Measurements from ENCODE around the gene PTPN1.
"Not testable (repeated sequence)": the region's sequence is repeated elsewhere in the genome, so short reads cannot be mapped to it uniquely, and the experiment has no call there.

PTPN1 gene

GRCh38 chr20:50567860-50568548 lies 57.8 kb downstream of the PTPN1 start:
- no peak for DNase-seq (ENCODE audit: low read depth)
- H3K4me3 ChIP-seq (ENCODE audit: control insufficient read depth, low read depth, low read length): no peak overlapping the region
- no peak for TF ChIP-seq CTCF (conservative IDR thresholded peaks at IDR 0.05; ENCODE audit: control insufficient read depth, insufficient read depth, low read depth, low read length)

DNA sequence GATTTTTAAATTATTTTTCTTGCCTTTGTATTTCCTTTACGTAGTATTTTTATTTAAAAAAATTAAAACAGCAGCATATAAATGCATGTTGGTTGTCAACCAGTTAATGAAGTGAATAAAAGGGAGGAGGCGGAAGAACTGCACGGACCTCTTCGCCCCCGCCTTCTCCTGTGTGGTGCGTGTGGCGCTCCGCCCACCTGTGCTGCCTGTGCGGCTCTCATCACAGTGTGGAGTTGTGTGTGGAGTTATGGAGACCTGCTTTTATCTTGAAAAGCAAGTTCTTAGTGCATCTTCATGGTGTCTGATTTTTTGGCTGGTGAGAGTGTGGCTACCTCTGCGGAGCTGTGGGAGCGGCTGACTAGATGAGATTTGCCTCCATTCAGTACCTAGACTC lies 58.4 kb downstream of the PTPN1 start:
- no peak for TF ChIP-seq CTCF (conservative IDR thresholded peaks at IDR 0.05; ENCODE audit: control insufficient read depth, insufficient read depth, low read depth, low read length)
- no peak overlapping the region for H3K4me3 ChIP-seq (ENCODE audit: control insufficient read depth, low read depth, low read length)
- no peak for DNase-seq (ENCODE audit: low read depth)

DNA sequence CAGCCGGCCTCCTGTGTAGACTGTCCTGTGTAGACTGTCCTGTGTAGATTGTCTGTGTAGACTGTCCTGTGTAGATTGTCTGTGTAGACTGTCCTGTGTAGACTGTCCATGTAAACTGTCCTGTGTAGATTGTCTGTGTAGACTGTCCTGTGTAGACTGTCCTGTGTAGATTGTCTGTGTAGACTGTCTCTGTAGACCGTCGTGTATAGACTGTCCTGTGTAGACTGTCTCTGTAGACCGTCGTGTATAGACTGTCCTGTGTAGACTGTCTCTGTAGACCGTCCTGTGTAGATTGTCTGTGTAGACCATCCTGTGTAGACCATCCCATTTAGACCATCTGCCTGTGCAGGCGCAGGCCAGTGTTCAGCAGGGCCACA lies 59.3 kb downstream of the PTPN1 start:
- DNase-seq (ENCODE audit: low read depth); H3K4me3 ChIP-seq (ENCODE audit: control insufficient read depth, low read depth, low read length): not testable (repeated sequence)

- peak; percentile 59 for DNase-seq (ENCODE audit: low read depth)
- TF ChIP-seq CTCF (conservative IDR thresholded peaks at IDR 0.05; ENCODE audit: control insufficient read depth, insufficient read depth, low read depth, low read length): peak; percentile 54
These were observed 60.0 kb downstream of the PTPN1 start for GRCh38 chr20:50569864-50570836.

DNA sequence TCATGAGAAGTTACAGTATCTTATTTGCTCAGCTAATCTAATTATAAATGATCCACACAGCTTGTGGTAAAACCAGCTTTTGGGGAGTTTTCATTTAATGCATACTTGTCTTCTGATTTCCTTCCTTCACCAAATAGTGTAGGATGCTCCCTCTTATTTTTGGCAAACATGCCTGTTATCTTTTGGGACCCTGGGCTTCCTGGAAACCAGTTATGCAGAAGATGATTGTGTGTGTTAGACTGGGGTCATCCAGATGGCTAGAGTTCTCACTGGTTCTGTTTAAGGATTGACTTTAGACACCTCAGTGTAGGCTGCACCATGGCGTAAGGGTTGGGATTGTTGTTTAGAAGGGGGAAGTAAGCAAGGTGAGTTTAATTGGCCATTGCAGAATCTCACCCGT lies 61.3 kb downstream of the PTPN1 start:
- no peak for DNase-seq (ENCODE audit: low read depth)
- no peak for TF ChIP-seq CTCF (conservative IDR thresholded peaks at IDR 0.05; ENCODE audit: control insufficient read depth, insufficient read depth, low read depth, low read length)
- H3K4me3 ChIP-seq (ENCODE audit: control insufficient read depth, low read depth, low read length): no peak overlapping the region

More at GRCh38 chr20:50569864-50570836, 60.0 kb downstream of the PTPN1 start:
- H3K4me3 ChIP-seq (ENCODE audit: control insufficient read depth, low read depth, low read length): no peak overlapping the region

DNA sequence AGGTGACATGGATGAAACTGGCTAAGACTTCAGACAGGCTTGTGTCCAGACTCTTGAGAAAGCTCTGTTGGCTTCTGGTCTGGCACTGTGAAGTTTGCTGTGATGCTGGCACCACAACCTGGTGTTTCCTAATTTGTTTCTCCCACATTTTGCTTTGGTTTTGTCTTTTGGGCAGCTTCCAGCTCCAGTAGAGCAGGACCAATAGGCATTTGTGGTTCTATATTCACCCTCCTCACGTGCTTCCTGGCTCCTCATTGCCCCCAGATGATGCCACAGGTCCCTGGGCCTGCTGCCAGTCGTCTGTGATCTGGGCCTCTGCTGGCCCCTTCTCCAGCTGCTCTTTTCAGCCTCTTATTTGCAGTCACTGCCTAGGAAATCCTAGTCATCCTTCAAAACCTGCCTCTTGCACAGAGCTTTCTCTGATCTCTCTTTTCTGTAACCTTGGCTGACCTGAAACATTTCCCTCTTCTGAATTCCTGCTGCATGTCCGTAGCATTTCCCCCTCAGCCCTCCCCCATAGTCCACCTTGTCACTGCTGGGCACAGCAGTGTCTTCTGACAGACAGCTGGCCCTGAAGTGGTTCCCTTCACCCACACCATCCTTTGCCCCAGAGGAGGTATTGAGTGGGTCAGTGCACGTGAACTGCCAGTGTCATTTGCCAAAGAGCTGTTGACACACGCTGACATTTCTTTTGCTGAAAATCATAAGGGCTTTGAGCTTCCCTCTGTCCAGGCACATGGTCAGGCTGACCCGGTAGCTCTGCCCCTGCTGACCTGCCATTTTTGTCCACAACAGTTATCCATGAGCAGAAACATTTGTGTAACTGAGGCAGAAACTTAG lies 63.0 kb downstream of the PTPN1 start:
- DNase-seq (ENCODE audit: low read depth): peak; percentile 79
- no peak for TF ChIP-seq CTCF (conservative IDR thresholded peaks at IDR 0.05; ENCODE audit: control insufficient read depth, insufficient read depth, low read depth, low read length)
- H3K4me3 ChIP-seq (ENCODE audit: control insufficient read depth, low read depth, low read length): no peak overlapping the region

All from fibroblast of mammary gland (primary cell).